Islet of Langerhans (tissue), 1 donor: ENCODE results near the gene PHLDB2.

Experiments used
- FAIRE-seq: peaks from one replicate; lab custom pipeline; 2011; peaks lifted over from hg19 to GRCh38; lab: Jason Lieb, UNC

Gene PHLDB2

DNA sequence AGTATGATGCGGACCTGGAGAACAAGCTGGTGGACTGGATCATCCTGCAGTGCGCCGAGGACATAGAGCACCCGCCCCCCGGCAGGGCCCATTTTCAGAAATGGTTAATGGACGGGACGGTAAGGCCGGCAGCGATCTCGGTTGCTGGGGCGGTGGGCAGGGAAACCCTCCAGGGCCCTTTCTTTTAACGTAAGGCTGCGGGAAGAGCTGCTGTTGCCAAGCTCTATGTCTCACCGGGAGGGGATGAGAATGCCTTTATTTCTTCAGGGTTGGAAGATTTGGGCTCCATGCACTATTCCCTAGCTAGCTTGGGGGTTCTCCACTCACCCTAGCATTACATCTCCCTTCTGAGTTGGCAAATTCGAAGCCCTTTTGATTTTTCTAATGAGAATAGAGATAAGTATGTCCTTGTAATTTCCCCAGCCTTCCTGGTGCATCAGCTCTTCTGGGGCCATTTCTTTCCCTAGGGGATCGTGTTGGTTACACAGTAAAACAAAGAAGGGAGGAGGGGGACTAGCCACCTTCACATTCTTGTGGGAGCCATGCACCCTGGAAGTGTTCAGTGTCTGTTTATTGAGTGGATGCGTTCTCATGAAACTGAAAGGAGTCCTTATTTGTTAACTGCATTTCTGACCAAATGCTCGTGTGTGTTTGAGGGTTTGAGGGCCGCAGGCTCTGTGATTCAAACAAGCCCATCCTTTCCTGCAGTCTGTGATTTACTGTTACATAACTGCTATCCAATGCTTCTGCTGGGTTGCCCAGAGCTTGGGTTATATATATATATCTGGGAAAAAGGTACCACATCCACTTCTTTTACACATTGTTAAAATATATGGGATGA is 140.6 kb downstream of the PHLDB2 start:
- no peak for FAIRE-seq

DNA sequence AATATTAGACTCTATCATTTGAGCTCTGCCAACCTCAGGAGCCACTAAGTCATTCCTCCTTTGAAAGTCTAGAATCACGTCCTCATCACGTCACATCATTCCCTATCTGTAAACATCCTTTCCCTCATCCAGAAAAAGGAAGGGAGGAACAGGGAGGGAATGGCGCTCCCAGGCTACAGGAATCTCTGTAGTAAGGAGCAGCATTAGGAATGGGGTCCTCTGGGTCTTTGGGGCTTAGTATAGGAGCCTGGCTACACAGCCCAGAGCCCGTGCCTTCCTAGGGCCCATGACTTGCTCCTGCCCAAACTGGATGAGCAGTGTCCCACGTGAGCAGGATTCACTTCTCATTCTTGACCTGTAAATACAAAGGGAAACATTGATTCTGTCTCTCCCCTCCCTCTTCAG is 141.3 kb downstream of the PHLDB2 start:
- no peak for FAIRE-seq

DNA sequence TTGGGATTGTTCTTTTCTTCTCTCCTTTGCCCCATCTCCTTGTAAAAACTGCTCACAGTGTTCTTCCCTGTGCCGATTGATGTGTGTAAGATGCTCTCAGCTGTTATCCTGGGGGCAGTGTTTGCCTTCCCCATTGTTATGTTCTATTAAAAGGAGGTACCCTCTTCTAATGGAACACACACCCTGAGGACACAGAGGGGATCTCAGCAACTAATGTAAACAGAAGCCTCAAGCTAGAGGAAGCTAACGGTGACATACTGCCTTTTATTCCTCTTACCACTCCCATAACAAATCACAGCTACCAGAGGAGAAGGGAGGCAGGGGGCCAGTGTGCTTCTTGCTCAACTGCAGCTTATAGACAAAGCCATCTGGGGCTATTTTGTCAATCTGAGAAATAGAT is 141.9 kb downstream of the PHLDB2 start:
- FAIRE-seq, result no peak

DNA sequence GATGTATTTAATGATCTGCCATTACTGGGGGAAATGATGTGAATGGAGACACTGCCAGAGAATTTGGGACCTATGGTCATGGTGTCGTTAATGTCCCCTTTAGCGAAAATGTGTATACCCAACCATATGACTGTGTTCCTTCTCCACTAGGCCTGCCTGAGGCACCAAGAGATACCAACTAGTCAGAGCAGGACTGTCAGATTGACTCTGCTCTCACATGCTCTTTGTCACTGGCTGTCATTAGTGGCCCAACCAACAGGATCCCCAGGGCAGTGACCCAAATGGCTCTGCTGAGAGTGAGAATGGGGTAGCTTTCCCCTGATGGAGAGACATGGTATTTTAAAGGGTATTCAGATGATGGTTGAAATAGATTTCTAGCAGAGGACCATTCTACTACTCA is 142.5 kb downstream of the PHLDB2 start:
- no peak for FAIRE-seq

DNA sequence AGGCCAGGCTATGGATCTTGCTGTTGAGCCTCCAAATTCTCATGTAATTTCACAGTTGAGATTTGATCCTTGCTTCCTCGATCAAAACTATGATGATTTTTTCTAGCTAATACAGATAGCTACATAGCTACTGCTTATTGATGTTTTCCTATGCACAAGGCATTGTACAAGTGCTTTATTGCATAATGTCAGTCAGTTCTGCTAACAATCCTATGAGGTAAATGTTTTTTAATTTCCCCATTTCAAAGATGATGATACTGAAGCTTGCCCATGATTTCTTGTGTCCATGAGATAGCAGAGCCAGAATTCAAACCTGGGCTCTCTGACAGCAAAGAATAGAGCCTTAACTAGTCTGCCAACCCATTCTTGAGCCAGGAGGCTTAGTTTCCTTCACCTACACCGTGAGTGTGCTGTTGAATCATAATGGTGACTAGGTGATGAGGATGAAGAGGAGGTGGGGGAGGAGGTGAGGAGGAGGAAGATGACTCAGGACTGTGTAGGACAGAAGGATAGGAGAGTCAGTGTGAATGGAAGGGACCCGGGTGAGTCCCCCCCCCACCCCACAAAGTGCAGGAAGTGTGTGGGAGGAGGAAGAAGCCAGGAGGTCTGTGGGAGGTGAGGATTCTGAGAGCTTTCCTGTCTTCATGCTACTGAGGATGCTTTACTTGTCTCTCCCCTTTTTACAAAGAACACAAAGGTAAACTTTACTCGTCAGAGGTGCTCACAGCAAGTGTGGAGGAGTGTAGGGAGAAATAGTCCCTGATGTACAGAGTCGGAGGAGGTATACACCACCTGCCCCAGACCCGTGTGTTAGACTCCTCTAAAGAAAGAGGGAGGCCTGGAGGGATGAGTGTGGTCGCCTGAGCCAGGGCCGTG is 143.3 kb downstream of the PHLDB2 start:
- no peak for FAIRE-seq

DNA sequence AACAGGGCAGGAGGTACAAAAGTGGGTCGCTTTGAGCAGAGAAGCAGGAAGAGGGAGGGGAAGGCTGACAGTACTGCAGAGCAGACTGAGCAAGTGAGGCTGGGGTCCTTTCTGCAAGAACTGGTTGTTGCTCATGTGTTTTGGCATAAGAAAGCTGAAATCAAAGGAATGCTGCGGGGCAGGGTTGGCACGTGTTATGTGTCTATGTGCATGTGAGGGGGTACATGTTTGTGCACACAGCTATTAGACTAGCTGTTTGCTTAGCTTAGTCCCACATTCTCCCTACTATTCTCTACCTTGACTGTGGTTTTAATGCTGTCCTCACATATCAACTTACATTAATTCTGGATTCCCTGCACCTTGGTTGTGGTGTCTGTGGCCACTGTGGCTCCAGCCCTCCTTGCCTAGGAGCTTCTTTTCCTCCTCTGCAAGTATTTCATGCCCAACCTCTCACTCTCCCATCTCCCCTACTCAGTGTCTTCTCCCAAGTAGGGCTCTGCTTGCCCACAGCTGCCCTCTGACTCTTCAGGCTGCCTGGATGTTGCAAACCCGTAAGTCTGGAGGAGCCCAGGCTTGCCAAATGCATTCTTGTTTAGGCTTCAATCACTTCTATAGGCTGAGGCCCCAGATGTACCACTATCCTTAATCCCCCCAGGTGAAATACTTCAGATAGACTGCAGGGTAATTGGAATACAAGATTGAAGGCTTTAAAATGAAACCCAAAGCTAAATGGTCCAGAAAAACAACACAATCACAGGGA is 144.4 kb downstream of the PHLDB2 start:
- no peak for FAIRE-seq

DNA sequence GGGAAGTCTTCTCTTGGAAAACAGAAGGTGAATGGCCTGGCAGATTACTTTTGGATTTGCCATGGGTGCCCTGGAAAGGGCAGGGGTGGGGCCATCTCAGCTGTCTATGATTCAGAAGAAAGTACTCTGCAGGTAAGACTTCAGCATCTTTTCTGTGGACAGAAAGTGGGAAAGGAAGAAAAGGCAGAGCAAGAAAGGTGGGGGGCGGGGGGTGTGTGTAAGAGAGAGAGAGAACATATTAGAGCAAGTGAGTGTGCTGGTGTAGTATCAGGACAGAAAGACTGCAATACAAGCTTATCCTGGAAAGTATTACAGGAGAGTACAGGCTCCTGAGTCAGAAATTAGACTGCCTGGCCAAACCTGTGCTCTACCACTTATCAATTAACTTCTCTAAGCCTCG is 145.1 kb downstream of the PHLDB2 start:
- no peak for FAIRE-seq

DNA sequence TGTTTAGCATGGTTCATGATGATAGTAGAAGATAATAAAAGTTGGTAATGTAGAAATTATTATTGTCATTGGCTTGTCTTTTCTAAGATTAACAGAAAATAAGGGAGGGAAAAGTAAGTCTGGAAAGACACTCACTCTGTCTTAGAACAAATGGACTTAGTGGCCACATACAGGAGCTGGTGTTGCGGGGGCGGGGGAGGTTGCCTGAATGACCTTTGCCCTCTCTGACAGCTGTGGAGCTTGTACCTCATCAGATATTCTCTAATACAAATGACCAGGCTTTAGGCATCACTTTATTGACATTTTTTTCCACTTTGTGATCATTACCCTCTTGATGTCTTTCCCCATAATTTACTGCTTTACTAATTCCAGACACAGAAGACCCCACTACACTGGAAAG is 145.6 kb downstream of the PHLDB2 start:
- no peak for FAIRE-seq

DNA sequence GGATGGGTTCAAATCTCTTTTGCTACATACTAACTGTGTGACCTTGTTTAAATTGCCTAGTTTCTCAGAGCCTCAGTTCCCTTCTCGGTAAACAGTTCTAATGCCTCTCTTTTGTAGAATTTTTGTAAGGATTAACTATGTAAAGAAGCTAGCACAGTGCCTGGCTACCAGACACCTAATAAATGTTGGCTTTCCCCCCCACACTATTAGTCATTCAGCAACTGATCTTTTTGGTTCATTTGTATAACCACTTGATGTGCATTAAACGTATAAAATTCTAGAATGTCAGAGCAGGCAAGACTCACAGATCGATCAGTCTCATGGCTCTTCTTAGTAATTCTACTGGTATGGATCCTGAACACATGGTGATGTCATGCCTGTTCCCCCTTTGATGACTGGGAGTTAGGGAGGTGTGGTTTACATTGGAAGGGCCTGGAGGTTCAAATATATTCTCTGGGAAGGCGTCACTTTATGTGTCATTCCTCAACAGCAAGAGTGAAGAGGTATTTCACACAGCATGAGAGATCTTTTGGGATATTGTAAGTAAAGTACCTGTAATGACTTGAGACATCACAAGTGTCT is 146.1 kb downstream of the PHLDB2 start:
- no peak for FAIRE-seq

DNA sequence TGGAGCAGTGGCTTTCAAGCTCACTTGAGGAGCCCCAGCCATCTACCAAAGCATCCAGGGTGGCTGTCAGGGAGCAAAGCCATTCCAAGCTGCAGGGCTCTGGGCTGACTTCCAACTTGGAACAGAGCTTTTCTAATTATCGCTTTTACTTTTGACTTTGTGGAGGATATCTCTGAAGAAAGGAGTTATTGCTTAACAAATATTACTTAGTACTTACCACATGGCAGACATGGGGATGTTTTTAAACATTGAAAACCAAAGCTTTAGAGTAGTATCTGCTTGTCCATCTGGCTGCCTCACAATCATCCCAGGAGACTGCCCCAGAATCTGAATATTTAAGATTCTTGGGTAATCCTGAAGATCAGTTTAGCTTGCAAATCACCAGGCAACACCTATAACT is 148.6 kb downstream of the PHLDB2 start:
- no peak for FAIRE-seq

DNA sequence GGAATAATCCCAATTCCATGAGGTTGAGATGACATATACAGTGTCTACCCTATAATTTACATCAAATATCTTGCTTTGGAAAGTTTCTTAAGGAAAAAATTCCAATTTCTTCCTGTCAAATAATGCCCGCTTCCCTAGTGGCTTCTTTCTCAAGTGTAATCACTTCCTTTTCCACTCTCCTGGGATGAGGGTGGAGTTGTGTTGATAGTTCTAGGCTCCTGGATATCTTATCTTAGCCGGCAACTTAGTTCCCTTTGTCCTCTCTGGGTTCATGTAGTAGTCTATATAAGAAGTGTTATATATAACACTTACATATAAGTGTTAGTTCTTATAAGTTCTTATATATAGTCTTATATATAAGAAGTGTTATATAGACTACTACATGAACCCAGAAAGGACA is 150.6 kb downstream of the PHLDB2 start:
- no peak for FAIRE-seq

DNA sequence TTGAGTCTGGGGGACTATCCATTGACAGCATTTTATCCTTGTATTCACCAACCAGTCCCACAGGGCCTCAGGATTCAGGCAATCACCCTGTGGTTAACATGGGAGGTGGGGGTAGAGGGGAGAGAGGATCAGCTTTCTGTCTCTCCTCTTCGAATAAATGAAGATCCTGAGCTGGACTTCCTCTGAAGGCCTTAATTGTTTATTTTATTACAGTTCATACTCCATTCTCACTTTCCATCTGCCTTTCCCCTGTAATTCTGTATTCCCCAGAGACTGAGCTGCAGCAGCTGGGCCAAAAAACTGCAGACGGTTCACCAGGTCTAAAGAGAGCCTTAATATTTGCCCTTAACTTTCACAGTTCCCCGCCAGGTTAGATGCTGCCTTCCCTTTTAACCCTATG is 151.6 kb downstream of the PHLDB2 start:
- FAIRE-seq, result no peak

DNA sequence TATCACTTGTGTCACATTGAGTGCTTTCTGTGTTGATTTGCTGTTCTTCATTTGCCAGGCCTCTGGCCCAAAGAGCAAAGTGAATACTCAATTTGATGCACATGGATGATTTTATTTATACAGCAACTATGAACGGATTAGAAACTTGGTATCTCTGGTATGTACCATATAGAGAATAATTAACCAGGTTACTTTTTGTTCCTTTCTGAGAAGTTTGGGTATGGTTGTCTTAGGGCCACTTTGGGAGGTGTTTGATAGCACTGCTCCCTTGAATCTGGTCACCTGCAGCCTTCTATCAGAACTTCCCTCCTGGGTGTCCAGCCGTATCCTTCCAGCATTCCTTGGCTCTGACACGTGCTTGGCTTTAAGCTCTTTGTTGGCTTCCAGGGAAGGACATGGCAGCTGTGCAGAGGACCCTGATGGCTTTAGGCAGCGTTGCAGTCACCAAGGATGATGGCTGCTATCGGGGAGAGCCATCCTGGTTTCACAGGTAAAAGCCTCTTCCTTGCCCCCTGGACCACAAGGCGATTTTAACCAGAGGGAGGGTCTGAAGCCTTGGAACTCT is 152.4 kb downstream of the PHLDB2 start:
- FAIRE-seq, result no peak

DNA sequence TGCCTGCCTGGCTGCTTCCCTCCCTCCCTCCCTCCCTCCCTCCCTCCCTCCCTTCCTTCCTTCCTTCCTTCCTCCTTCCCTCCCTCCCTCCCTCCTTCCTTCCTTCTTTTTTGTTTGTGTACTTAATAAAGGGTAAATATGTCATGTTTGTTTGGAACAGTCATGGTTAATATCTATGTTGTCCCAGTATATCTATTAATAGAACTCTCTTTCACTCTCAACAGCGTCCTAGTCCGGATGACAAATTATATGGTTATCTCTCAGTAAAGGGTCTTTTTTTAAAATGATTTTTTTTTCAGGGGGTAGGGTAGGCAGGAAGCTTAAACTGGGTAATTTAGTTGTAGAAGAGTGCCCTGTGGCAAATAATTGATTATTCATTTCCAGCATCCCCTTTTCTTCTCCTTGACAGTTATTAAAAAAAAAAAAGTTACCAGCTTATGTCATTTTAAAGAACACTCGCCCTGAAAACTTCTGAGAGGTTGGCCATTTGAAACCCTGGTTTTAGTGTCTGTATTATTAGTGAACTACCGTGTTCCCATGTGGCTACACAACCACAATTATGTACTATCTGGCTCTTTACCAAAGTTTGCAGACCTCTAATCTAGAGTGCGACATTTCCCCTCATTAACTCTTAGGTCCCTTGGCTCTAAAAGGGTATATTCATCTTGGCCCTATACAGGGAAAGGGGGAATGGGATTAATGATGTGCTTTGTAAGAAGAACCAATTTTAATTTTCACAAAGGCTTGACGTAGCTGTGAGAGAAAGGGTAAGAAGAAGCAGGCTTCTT is 153.3 kb downstream of the PHLDB2 start:
- peak; percentile 24 for FAIRE-seq

DNA sequence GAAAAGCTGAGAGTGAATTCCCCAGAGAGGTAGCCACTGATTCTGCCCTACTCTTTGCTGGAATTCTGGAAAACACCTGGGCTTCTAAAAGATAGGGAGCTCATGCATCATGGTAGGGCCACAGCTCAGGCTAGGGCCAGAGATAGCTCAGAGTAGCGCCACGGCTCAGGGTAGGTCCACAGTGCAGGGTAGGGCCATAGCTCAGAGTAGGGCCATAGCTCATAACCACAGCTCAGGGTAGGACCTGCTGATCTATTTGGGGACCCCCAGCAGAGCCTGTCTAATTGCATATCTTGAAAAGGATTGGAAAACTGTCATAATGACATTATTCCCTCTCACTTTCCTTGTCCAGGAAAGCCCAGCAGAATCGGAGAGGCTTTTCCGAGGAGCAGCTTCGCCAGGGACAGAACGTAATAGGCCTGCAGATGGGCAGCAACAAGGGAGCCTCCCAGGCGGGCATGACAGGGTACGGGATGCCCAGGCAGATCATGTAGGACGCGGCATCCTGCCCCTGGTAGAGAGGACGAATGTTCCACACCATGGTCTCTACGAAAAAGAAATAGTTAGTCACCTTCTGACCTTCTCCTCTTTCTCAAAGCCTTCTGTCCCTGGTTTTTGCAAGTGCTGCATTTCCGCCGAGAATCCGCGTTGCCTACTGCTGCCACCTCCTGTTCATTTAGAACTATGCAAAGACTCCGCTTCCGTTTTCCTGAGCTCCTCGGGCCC is 154.2 kb downstream of the PHLDB2 start:
- FAIRE-seq, result peak; percentile 93

DNA sequence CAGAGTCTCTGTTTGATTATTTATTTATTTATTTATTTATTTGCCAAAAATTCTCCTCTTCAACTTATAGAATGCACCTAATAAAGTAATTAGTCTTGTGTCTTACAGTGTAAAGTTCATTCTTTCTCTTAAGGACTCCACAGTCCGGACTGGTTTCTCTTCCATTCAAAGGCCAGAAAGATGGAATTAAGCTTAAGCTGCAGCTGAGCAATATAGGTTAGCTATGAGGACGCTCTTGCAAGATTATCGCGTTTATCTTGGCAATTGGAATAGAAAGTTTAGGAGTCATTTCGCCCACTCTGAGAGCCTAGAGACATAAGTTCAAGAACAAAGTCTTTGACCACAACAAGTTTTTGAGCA is 154.7 kb downstream of the PHLDB2 start:
- no peak for FAIRE-seq

DNA sequence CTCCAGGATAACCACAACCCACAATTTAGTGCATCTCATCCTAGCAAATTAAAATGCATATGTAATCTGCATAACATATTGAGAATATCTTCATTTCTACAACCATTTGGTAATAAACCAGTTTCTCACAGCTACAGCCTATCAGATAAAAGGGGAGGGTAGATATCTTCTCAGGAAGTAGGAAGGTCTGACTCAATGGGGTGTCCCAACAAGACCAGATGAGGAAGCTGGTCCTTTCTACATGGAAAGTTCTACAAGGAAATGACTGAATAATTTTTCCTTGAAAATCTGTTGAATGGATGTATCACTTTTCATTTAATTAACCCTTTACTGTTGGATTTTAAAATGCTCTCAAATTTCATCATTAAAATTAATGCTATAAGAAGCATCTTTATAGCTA is 158.0 kb downstream of the PHLDB2 start:
- peak; percentile 43 for FAIRE-seq

DNA sequence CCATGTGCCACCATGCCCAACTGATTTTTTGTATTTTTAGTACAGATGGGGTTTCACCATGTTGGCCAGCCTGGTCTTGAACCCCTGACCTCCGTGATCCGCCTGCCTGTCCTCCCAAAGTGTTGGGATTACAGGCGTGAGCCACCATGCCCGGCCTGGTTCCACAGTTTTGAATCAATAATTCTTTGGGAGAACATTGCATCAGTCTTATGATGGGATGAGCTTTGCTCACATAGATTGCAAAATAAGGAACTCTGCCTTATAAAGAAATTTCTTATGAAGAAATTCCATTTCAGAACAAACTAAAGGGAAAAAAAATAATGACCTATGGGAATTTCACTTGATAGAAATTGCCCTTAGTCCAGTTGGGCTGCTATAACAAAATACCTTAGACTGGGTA is 159.6 kb downstream of the PHLDB2 start:
- FAIRE-seq, result no peak

DNA sequence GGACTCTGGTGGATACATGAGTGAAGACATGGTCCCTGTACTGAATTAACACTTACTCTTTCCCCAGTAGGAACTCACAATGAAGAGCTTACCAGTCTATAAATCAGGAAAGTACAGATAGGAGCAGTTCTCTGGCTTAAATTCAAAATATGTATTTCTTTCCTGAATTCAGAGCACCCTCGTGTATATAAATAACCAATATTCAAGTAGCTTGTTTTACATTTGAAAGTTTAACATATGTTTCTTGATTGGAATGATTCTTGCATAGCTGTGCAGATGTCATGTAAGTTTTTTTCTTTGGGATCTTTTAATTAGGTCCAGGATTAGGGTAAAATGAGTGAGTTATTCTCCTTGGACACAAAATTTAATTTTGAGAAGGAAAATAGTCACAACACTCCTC is 160.7 kb downstream of the PHLDB2 start:
- no peak for FAIRE-seq

DNA sequence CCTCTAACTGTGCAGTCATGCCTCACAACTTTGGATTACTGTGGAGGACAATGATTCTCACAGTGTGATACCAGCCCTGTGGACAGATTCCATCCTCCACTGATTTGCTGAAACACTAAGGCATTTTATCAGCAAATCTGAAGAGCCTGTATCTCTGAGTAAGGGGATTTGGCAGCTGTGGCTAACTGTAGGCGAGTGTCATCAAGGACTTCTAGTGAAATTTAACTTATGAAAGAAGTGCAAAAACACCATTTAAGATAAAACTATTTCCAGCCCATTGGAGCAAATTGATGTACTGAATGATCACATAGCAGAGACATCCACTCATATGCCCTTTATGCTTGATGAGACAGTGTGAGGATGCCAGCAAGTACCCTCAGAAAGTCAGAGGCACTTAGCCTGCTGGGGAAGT is 161.6 kb downstream of the PHLDB2 start:
- no peak for FAIRE-seq
